Naive thymus-derived CD8-positive, alpha-beta T cell (primary cell): ENCODE results near the gene LCMT2. TPM values are rescaled to one million over a fixed set of nuclear protein-coding genes. Genes with fewer than 3 reads are reported as not detected.
"Not testable (repeated sequence)": the region's sequence is repeated elsewhere in the genome, so short reads cannot be mapped to it uniquely, and the experiment has no call there.

ENCODE experiments used
- ATAC-seq, 2 donors: fragments of 150-1000 bp; cut with Tn5 transposase in 1 of 2; sonication (Bioruptor Pico), chemical (Tn5 transposase) in 1 of 2; 1 replicate in 1 of 2; 2 replicates in 1 of 2; pipeline ENCODE4 v1.10.0; 2021; ENCODE audit warnings: mild to moderate bottlenecking in 2 of 2, moderate library complexity in 2 of 2
- POLR2A ChIA-PET: fragments of 350-600 bp; sonication (Branson Sonifier 250); formaldehyde crosslinking; loops from one replicate; lab custom pipeline; 2021; ENCODE audit warnings: antibody characterized with exemption; lab: Charles Lee
- DNase-seq, 10 donors: peaks; one replicate each; pipeline versions ENCODE4 v3.0.0 to v3.0.0-alpha.2; 2020 to 2022
- H3K27ac Mint-ChIP-seq, 10 donors: one replicate each; pipeline ENCODE4 v1.8.0; 2020 to 2022; ENCODE audit warnings: mild to moderate bottlenecking in 10 of 10, mixed read lengths in 10 of 10, moderate library complexity in 4 of 10, inconsistent platforms in 1 of 10
- H3K27me3 Mint-ChIP-seq, 5 donors: one replicate each; pipeline ENCODE4 v1.8.0; 2021 to 2022; ENCODE audit warnings: mixed read lengths in 5 of 5
- H3K36me3 Mint-ChIP-seq, 3 donors: one replicate each; pipeline ENCODE4 v1.8.0; 2020 to 2022; ENCODE audit warnings: mixed read lengths in 3 of 3, mild to moderate bottlenecking in 2 of 3, inconsistent platforms in 1 of 3
- H3K4me1 Mint-ChIP-seq, 4 donors: one replicate each; pipeline ENCODE4 v1.8.0; 2021 to 2022; ENCODE audit warnings: mixed read lengths in 4 of 4
- H3K4me3 Mint-ChIP-seq, 10 donors: one replicate each; pipeline ENCODE4 v1.8.0; 2020 to 2022; ENCODE audit warnings: mild to moderate bottlenecking in 10 of 10, mixed read lengths in 10 of 10, moderate library complexity in 6 of 10, inconsistent platforms in 1 of 10
- H3K9me3 Mint-ChIP-seq, 9 donors: one replicate each; pipeline ENCODE4 v1.8.0; 2020 to 2022; ENCODE audit warnings: mixed read lengths in 9 of 9, mild to moderate bottlenecking in 3 of 9, inconsistent platforms in 1 of 9, moderate library complexity in 1 of 9
- polyA plus RNA-seq, 3 donors: library from polyadenylated mRNA; unstranded; fragments of 300-500 nt; fragmentation: Illumina TruSeq; gene quantifications; one replicate each; pipeline ENCODE4 v1.2.3, GENCODE V29; 2021
- total RNA-seq, 8 experiments: library from RNA in 2 of 8; stranded (reverse) in 2 of 8; gene quantifications; one replicate each; pipeline ENCODE4 v1.2.3 and lab custom pipeline; 2021 to 2026

LCMT2 gene
- total and polyA plus RNA-seq, 5 experiments from 2014 or later, result 2.1 to 17.0 (median 3.5) TPM

DNA sequence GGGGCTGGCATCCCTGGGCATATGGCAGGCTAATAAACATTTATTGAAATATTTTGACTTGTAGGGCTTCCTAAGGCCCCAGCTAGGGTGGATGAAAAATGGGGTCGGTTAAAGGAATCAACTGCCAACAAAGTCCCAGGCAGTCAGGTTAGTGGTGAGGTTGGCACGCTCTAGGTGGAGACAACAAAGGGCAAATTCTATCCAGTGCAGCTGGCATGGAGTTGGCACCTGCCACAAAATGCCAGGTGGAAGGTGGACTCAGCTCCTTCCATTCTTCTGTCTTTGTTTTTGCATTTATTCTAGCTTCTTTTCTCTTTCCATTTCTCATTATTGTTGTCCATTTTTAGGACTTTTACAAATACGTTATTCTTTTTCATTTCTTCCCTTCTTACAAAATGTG lies 31.0 kb downstream of the LCMT2 start:
- ATAC-seq, result no peak
- Mint-ChIP-seq H3K4me1 (no peaks in the 10 kb centered on the region), H3K4me3 (no peak overlapping the region), H3K27ac (no peak overlapping the region), H3K36me3 (no peaks in the 10 kb centered on the region), H3K27me3 (peaks cover 19 to 52% (median 33%) of the 10 kb centered on the region in 5 donors), H3K9me3 (no peaks in the 10 kb centered on the region)
- no peak for DNase-seq
- POLR2A ChIA-PET, result no interaction called here

DNA sequence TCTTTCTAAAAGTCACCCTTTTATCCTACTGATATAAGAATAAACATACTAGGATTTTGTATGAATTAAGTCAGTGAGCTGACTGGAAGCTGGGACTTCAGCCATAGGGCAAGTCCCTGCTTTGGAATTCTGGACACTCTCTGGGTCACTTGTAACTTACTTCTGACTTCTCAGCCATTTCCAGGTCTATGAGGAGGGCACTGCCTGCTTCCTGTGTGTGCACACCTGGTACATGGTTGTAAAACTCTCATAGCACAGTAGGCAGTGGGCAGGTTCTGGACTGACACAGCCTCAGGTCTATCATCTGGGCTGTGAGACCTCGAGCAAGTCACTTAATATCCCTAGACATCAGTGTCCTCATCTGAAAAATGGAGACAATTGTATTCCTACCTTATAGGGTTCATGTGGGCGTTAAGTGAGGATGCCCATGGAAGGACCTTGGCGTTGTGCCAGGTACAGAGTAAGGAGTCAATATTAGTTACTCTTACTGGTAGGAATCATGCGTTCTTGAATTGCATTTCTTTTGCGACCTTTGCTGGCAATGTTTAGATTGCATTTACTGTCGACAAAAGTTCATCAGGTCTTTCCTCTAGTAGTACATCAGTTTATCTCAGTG lies 36.2 kb downstream of the LCMT2 start:
- POLR2A ChIA-PET, result no interaction called here
- no peak for DNase-seq
- Mint-ChIP-seq H3K4me1 (peaks cover 0 to 8% (median 4%) of the 10 kb centered on the region in 4 donors), H3K9me3 (no peaks in the 10 kb centered on the region), H3K36me3 (no peaks in the 10 kb centered on the region), H3K27ac (peak overlapping the region in 1 of 10 donors; percentile 78), H3K27me3 (peaks cover 25 to 61% (median 38%) of the 10 kb centered on the region in 5 donors), H3K4me3 (peak overlapping the region in 2 of 10 donors; percentile 23 to 62)
- no peak for ATAC-seq

DNA sequence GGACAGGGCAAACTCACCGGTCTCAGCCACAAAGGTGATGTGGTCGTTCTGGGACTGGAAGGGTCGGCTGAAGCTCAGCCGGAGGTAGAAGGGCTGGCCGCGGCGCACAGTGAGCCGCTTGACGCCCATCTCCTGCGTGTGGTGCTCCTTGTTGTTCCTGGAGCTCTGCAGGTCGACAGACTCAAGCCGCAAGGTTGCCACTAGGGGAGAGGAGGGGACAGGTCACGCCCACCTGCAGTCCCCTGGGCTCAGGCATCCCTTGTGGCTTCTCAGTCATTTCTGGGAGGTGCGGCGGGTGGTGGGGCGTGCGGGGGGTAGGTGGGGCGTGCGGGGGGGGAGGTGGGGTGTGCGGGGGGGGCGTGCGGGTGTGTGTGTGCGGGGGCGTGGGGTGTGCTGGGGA lies 36.9 kb downstream of the LCMT2 start:
- Mint-ChIP-seq H3K9me3 (no peaks in the 10 kb centered on the region), H3K4me3 (peak overlapping the region in 3 of 10 donors; percentile 23 to 36 (median 25)), H3K27ac (no peak overlapping the region), H3K36me3 (no peaks in the 10 kb centered on the region), H3K27me3 (peaks cover 23 to 61% (median 36%) of the 10 kb centered on the region in 5 donors), H3K4me1 (peaks cover 0 to 8% (median 4%) of the 10 kb centered on the region in 4 donors)
- POLR2A ChIA-PET, result no interaction called here
- ATAC-seq (peak; percentile 58 to 80), DNase-seq (peak in 2 of 10 donors; percentile 4 to 9)

DNA sequence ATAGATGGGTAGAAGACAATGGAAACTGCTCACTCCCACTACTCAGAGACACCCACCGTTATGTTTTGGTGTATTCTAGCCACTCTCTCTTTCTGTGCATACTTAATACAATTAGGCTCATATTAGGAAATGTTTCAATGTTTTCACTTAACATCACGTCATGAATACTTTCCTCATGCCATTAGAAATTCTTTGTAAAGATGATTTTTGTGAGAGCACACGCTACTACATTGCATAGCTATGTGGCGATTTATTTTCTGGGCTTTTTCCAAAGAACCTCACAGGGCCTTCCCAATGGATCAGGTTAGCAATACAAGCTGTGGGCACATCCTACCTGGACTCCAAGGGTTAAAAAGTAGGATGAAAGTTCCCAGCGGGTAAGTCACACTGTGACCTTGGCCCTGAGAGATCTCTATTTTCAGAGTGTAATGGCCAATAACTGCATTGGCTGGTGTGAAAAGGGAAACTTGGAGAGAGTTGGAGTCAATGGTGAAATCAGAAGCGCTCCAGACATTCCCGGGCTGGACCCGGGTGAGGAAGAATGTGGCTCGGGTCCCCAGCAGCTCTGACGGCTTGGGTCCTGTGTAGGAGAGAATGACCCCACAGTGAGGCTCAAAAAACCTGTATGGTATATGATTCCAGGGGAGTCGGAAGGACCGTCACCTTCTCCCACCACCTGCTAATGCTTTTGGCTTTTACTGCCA lies 37.8 kb downstream of the LCMT2 start:
- Mint-ChIP-seq H3K36me3 (no peaks in the 10 kb centered on the region), H3K4me3 (peak overlapping the region in 2 of 10 donors; percentile 27 to 38)

DNA sequence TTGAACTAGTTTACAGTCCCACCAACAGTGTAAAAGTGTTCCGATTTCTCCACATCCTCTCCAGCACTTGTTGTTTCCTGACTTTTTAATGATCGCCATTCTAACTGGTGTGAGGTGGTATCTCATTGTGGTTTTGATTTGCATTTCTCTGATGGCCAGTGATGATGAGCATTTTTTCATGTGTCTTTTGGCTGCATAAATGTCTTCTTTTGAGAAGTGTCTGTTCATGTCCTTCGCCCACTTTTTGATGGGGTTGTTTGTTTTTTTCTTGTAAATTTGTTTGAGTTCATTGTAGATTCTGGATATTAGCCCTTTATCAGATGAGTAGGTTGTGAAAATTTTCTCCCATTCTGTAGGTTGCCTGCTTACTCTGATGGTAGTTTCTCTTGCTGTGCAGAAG lies 40.7 kb downstream of the LCMT2 start:
- ATAC-seq, H3K4me3 Mint-ChIP-seq, POLR2A ChIA-PET, H3K4me1 Mint-ChIP-seq, DNase-seq, H3K36me3 Mint-ChIP-seq, H3K27ac Mint-ChIP-seq, H3K9me3 Mint-ChIP-seq: not testable (repeated sequence)
- H3K27me3 Mint-ChIP-seq, result peaks cover 13 to 38% (median 22%) of the 10 kb centered on the region in 5 donors

More for the DNA sequence above, 37.8 kb downstream of the LCMT2 start:
- Mint-ChIP-seq H3K9me3 (no peaks in the 10 kb centered on the region), H3K27me3 (peaks cover 21 to 63% (median 33%) of the 10 kb centered on the region in 5 donors), H3K4me1 (peaks cover 0 to 8% (median 4%) of the 10 kb centered on the region in 4 donors), H3K27ac (peak overlapping the region in 1 of 10 donors; percentile 18)
- ATAC-seq (no peak), DNase-seq (no peak)
- POLR2A ChIA-PET, result no interaction called here

DNA sequence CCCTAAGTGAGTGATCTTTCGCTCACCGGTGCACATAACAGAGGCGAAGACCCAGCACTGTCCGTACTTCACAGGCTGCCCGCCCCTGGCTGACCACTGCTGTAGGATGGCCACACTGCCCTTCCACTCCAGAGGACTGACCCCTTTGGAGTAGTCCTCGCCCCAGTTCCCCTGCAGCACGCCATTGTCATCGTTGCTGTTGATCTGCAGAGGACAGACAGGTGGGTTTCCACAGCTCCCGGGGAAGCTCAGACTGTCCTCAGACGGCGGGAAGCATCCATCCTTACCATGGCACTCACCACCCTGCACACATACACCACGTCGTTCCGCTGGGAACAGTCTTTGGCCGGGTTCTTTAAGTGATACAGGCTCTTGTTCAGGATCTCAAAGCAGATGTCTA lies 43.1 kb downstream of the LCMT2 start:
- H3K9me3 Mint-ChIP-seq, result no peaks in the 10 kb centered on the region
- POLR2A ChIA-PET, result interaction anchor here (2.2 kb wide), 1 partner anchor 62 kb away, joined by 5 read pairs; no protein-coding TSS in a partner anchor

DNA sequence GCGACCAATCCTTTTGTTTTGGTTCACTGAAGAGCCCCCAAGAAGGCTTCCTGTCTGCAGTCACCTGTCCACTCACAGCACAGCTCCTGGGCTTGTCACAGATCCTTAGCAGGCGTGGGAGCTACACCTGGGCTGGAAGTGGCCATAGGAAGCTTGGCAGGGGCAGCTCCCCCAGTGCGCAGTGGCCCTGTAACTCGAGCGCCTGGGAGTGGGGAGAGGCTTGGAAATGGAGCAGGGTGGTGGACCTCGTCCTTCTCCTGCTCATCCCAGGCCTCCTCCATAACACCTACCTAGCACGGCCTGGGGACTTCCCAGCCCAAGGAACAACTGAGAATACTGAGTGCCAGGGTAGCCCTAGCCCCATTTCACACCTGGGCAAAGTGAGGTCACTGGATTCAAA lies 44.3 kb downstream of the LCMT2 start:
- Mint-ChIP-seq H3K27me3 (peaks cover 5 to 14% (median 9%) of the 10 kb centered on the region in 5 donors), H3K9me3 (no peaks in the 10 kb centered on the region), H3K27ac (no peak overlapping the region), H3K36me3 (no peaks in the 10 kb centered on the region), H3K4me1 (peaks cover 2 to 7% (median 5%) of the 10 kb centered on the region in 4 donors), H3K4me3 (no peak overlapping the region)
- POLR2A ChIA-PET, result interaction anchor here (2.2 kb wide), 1 partner anchor 61 kb away, joined by 5 read pairs; no protein-coding TSS in a partner anchor
- no peak for ATAC-seq
- no peak for DNase-seq

More for the DNA sequence above, 43.1 kb downstream of the LCMT2 start:
- H3K4me3 Mint-ChIP-seq, result no peak overlapping the region
- ATAC-seq, result no peak
- no peak for DNase-seq
- H3K4me1 Mint-ChIP-seq, result peaks cover 2 to 7% (median 5%) of the 10 kb centered on the region in 4 donors
- peaks cover 9 to 20% (median 14%) of the 10 kb centered on the region in 5 donors for H3K27me3 Mint-ChIP-seq
- H3K36me3 Mint-ChIP-seq, result no peaks in the 10 kb centered on the region
- H3K27ac Mint-ChIP-seq, result no peak overlapping the region

DNA sequence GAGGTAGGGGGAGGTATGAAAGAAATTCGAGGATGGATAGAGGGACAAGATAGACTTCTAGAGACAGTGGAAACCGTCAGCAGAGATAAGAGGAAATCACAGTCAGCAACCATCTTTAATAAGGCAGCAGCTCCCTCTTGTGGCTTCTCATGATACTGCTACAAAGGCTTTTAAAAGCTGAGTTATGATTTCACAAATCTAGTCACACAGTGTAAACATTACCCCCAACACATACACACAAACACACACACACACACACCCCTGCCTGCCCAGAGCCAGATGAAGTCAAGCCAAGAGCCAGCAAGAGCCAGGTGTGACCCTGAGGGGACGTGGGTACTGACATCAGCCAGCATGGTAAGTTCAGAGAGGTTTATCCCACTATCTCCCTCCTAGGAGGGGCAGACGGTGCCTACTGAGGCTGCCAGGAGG lies 44.8 kb downstream of the LCMT2 start:
- Mint-ChIP-seq H3K27me3 (peaks cover 4 to 14% (median 7%) of the 10 kb centered on the region in 5 donors), H3K9me3 (no peaks in the 10 kb centered on the region), H3K27ac (no peak overlapping the region), H3K4me3 (no peak overlapping the region), H3K4me1 (peaks cover 2 to 7% (median 5%) of the 10 kb centered on the region in 4 donors), H3K36me3 (no peaks in the 10 kb centered on the region)
- ATAC-seq (peak; percentile 76 to 78), DNase-seq (peak in 8 of 10 donors; percentile 29 to 71 (median 58))
- POLR2A ChIA-PET, result interaction anchor here (2.2 kb wide), 1 partner anchor 60 kb away, joined by 5 read pairs; no protein-coding TSS in a partner anchor

DNA sequence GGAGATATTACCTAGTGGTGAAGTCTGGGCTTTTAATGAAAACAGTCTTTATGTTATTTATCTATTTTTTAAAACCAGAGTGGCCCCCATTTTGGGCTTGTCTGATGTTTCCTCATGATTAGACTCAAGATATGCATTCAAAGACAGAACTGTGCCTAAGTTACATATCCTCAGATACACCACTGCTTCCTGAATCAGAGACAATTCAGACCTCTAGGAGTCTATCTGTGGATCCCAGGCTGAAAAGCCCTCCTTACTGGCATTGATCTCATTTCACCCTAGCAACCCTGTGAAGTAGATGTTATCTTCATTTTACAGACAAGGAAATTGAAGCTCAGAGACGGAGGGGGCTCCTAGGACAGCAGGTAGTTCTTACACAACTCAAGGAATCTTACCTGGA lies 46.8 kb downstream of the LCMT2 start:
- ATAC-seq (no peak), DNase-seq (no peak)
- no peaks in the 10 kb centered on the region for H3K9me3 Mint-ChIP-seq
- H3K4me3 Mint-ChIP-seq, result no peak overlapping the region
- peaks cover 3 to 19% (median 5%) of the 10 kb centered on the region in 5 donors for H3K27me3 Mint-ChIP-seq
- POLR2A ChIA-PET, result no interaction called here
- no peak overlapping the region for H3K27ac Mint-ChIP-seq
- peaks cover 2 to 7% (median 5%) of the 10 kb centered on the region in 4 donors for H3K4me1 Mint-ChIP-seq
- H3K36me3 Mint-ChIP-seq, result no peaks in the 10 kb centered on the region

DNA sequence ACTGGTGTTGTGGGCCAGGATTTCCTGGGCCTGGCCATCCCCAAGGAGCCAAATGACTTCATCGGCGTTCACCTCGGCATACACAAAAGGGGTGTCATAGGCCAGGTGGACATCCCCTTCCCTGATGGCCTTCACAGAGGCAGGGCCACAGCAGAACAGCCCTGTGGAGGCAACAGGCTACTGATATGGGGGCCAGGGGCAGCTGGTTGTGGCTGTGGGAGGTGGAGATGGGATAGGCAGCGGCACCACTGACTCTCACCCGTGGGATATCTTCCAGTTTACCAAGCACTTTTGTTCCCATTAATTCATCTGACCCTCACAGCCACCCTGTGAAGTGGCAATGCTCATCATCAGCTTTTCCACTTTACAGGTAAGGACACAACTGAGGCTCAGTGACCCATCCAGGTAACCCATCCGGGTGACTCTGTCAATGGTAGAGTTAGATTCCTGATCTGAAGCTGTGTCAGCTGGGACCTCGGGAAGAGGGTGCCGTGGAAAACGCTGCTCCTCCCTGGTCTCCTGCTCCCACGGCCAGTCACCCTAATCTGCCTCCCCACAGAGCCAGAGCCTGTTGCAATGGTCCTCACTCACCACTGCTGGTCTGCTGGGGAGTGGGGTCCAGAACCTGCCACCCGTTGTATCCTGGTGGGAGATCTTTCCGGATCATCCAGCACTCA lies 48.3 kb downstream of the LCMT2 start:
- Mint-ChIP-seq H3K27ac (no peak overlapping the region), H3K9me3 (no peaks in the 10 kb centered on the region), H3K36me3 (no peaks in the 10 kb centered on the region), H3K27me3 (peaks cover 0 to 10% (median 3%) of the 10 kb centered on the region in 5 donors), H3K4me1 (peaks cover 2 to 7% (median 5%) of the 10 kb centered on the region in 4 donors), H3K4me3 (no peak overlapping the region)
- no peak for DNase-seq
- no peak for ATAC-seq
- POLR2A ChIA-PET, result no interaction called here

DNA sequence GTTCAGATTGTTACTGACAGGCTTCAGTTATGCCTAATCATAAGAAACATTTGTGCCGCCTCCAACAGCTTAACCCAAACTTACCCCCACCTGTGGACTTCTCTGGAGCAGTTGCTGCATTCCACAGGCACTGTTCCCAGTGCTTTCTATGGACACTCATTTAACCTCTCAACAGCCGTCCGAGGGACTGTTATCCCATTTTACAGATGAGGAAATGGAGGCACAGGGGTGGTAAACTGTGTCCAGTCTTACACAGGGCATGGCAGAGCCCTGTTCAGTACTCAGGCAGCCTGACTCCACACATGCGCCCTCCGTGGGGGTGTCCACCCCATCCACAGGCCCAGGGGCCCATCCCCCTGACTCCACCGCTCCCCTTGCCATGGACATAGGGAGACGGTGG lies 49.4 kb downstream of the LCMT2 start:
- POLR2A ChIA-PET, result no interaction called here
- peaks cover 2 to 7% (median 5%) of the 10 kb centered on the region in 4 donors for H3K4me1 Mint-ChIP-seq
- no peak for DNase-seq

DNA sequence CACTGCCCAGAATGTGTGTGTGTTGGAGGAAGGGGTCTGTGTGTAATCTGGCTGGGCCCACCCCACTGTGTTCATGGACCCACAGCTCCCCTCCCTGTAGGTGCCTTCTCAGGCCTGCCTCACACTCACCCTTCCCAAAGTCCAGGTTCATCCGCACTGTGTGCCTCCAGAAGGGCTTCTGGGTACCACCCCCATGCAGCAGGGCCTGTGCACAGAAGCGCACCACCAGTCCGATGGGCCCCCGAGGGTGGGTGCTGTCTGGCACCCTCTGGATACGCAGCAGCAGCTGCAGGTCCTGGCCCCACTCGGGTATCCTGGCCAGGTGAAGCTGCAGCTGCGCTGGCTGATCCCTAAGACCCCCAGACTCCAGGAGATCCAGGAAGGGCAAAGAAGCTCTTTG lies 50.9 kb downstream of the LCMT2 start:
- H3K4me1 Mint-ChIP-seq, result peaks cover 0 to 4% (median 0%) of the 10 kb centered on the region in 4 donors
- H3K27me3 Mint-ChIP-seq, result peaks cover 0 to 9% (median 3%) of the 10 kb centered on the region in 5 donors
- H3K36me3 Mint-ChIP-seq, result no peaks in the 10 kb centered on the region
- ATAC-seq (no peak), DNase-seq (no peak)
- no peak overlapping the region for H3K27ac Mint-ChIP-seq
- no peak overlapping the region for H3K4me3 Mint-ChIP-seq
- no peaks in the 10 kb centered on the region for H3K9me3 Mint-ChIP-seq
- POLR2A ChIA-PET, result no interaction called here

More for the DNA sequence above, 49.4 kb downstream of the LCMT2 start:
- Mint-ChIP-seq H3K27ac (no peak overlapping the region), H3K27me3 (peaks cover 0 to 10% (median 3%) of the 10 kb centered on the region in 5 donors), H3K36me3 (no peaks in the 10 kb centered on the region), H3K4me3 (no peak overlapping the region), H3K9me3 (no peaks in the 10 kb centered on the region)
- ATAC-seq, result no peak
